AG09309 (cell line): ENCODE results near the gene ASPSCR1.

Source experiments
- DNase-seq: peaks from one replicate; pipeline ENCODE4 v3.0.0-alpha.2; 2010; ENCODE audit warnings: low read depth
- H3K4me3 ChIP-seq: 2 replicates; pipeline ENCODE4 v1.5.1; 2011; ENCODE audit warnings: mild to moderate bottlenecking, low read depth, low read length, moderate library complexity; ENCODE audit not compliant: control insufficient read depth
- CTCF ChIP-seq: IDR thresholded peaks from 2 replicates; pipeline ENCODE4 v1.5.1; 2011; ENCODE audit warnings: mild to moderate bottlenecking, low read depth, low read length, inconsistent platforms; ENCODE audit not compliant: insufficient read depth, control insufficient read depth; ENCODE audit errors: missing control alignments

Gene ASPSCR1

GRCh38 chr17:82019690-82020571 is 42.5 kb downstream of the ASPSCR1 start:
- H3K4me3 ChIP-seq = no peak overlapping the region
- TF ChIP-seq CTCF = peak; percentile 79
- DNase-seq = no peak

- no peak for TF ChIP-seq CTCF
- no peak overlapping the region for H3K4me3 ChIP-seq
- DNase-seq = no peak
Measured at GRCh38 chr17:82020572-82021106, 43.2 kb downstream of the ASPSCR1 start.

- TF ChIP-seq CTCF = peak; percentile 89
- H3K4me3 ChIP-seq = peak overlapping the region; percentile 77
- DNase-seq = peak; percentile 42
Measured at GRCh38 chr17:82021107-82021899, 43.9 kb downstream of the ASPSCR1 start.

GRCh38 chr17:82021900-82022309 is 44.5 kb downstream of the ASPSCR1 start:
- no peak for DNase-seq
- TF ChIP-seq CTCF = no peak
- H3K4me3 ChIP-seq = peak overlapping the region; percentile 77

GRCh38 chr17:82022310-82022980 is 45.0 kb downstream of the ASPSCR1 start, which contains the start of gene CENPX:
TSS of gene CENPX (minus strand) at chr17:82022878. CDS start at chr17:82022861, 17 bp downstream.
- DNase-seq = no peak
- no peak for TF ChIP-seq CTCF
- peak within 1 kb of the TSS; percentile 77 for H3K4me3 ChIP-seq

- DNase-seq = peak; percentile 97
- peak within 1 kb of the TSS; percentile 77 for H3K4me3 ChIP-seq
- no peak for TF ChIP-seq CTCF
Measured at GRCh38 chr17:82022981-82023446, 45.6 kb downstream of the ASPSCR1 start, which contains the start of gene LRRC45. TSS of gene LRRC45 (plus strand) at chr17:82023305. CDS start at chr17:82023644, 339 bp downstream.
